ENCODE data around the gene CYTH2.

Gene CYTH2

DNA sequence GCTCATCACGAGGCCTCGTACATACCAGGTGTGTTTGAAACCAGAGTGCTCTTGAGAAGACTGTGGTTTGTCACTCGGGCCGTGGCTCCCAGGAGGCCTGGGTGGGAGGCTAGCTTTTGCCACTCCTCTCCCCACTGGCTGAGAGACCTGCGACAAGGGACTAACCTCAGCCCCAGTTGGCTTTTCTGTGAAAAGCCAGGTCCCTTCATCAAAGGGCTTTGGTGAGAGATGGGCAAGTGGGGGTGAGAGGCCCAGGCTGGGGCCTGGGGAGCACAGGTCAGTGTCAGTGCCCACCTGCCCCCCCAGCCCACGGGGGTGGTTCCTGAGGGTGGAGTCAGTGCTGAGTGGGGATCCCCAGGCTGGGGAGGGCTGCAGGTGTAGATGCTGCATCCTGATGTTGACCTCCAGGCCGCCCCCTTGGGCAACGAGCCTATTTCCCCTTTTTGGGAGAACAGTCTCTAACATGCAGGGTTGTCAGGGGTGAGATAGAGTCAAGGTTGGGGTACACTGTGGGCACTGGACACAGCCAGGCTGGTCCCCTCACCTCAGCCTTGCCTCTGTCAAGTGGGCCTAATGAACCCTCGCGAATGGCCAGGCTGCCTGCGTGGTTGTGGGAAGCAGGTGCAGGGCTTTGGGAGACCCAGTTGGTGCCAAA, 13.1 kb upstream of the CYTH2 start:
- no peak for TF ChIP-seq SIN3A (IDR thresholded peaks at IDR 0.05; ENCODE audit: borderline replicate concordance, insufficient read depth, low read length)
- TF ChIP-seq, protein P1, sequence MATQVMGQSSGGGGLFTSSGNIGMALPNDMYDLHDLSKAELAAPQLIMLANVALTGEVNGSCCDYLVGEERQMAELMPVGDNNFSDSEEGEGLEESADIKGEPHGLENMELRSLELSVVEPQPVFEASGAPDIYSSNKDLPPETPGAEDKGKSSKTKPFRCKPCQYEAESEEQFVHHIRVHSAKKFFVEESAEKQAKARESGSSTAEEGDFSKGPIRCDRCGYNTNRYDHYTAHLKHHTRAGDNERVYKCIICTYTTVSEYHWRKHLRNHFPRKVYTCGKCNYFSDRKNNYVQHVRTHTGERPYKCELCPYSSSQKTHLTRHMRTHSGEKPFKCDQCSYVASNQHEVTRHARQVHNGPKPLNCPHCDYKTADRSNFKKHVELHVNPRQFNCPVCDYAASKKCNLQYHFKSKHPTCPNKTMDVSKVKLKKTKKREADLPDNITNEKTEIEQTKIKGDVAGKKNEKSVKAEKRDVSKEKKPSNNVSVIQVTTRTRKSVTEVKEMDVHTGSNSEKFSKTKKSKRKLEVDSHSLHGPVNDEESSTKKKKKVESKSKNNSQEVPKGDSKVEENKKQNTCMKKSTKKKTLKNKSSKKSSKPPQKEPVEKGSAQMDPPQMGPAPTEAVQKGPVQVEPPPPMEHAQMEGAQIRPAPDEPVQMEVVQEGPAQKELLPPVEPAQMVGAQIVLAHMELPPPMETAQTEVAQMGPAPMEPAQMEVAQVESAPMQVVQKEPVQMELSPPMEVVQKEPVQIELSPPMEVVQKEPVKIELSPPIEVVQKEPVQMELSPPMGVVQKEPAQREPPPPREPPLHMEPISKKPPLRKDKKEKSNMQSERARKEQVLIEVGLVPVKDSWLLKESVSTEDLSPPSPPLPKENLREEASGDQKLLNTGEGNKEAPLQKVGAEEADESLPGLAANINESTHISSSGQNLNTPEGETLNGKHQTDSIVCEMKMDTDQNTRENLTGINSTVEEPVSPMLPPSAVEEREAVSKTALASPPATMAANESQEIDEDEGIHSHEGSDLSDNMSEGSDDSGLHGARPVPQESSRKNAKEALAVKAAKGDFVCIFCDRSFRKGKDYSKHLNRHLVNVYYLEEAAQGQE (IDR thresholded peaks at IDR 0.05; ENCODE audit: insufficient read depth in 1 of 2, low read depth in 2 of 2, low read length in 2 of 2): no peak
- TF ChIP-seq POLR2AphosphoS5 (IDR thresholded peaks at IDR 0.05; ENCODE audit: low read depth, low read length): 0 out of 2 replicates have a peak, but pooled peaks have one; percentile 25
- TF ChIP-seq FOXP2 (optimal IDR thresholded peaks at IDR 0.05; ENCODE audit: borderline replicate concordance, extremely low read depth, extremely low read length, insufficient read depth): no peak
- no peak for TF ChIP-seq TAF1 (IDR thresholded peaks at IDR 0.05; ENCODE audit: borderline replicate concordance, insufficient read depth, low read length)

DNA sequence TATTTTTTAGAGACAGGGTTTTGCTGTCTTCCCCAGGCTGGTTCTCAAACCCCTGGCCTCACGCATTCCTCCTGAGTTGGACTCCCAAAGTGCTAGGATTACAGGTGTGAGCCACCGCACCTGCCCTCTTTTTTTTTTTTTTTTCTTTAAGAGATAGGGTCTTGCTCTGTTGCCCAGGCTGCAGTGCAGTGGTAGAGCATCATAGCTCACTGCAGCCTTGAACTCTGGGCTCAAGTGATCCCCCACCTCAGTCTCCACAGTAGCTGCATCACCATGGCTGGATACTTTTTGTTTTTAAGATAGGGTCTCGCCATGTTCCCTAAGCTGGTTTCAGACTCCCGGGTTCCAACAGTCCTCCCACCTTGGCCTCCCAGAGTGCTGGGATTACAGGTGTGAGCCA, 12.3 kb upstream of the CYTH2 start:
- TF ChIP-seq SIN3A (IDR thresholded peaks at IDR 0.05; ENCODE audit: borderline replicate concordance, insufficient read depth, low read length) (no peak), FOXP2 (optimal IDR thresholded peaks at IDR 0.05; ENCODE audit: borderline replicate concordance, extremely low read depth, extremely low read length, insufficient read depth) (no peak), POLR2AphosphoS5 (IDR thresholded peaks at IDR 0.05; ENCODE audit: low read depth, low read length) (no peak), TAF1 (IDR thresholded peaks at IDR 0.05; ENCODE audit: borderline replicate concordance, insufficient read depth, low read length) (no peak)
- TF ChIP-seq, protein P1 (IDR thresholded peaks at IDR 0.05; ENCODE audit: insufficient read depth in 1 of 2, low read depth in 2 of 2, low read length in 2 of 2): no peak

DNA sequence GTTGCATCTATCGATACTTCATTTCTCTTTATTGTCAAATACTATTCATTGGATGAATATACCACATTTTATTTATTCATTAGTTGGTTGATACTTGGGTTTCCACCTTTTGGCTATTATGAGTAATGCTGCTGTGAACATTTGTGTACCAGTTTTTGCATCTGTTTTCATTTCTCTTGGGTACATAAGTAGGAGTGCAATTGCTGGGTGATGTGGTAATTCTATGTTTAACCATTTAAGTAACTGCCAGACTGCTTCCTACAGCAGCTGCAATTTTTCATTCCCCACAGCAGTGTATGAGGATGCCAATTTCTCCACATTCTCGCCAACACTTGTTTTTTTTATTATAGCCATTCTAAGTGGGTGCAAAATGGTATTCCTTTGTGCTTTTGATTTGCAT, 11.2 kb upstream of the CYTH2 start:
- no peak for TF ChIP-seq SIN3A (IDR thresholded peaks at IDR 0.05; ENCODE audit: borderline replicate concordance, insufficient read depth, low read length)

DNA sequence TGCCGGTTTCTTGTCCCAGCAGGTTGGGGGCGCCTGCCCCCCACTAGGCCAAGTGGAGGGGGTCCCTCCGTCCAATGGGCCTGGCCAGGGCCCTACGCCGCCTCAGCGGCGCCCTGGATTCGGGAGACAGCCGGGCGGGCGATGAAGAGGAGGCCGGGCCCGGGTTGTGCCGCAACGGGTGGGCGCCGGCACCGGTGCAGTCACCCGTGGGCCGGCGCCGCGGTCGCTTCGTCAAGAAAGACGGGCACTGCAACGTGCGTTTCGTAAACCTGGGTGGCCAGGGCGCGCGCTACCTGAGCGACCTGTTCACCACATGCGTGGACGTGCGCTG, 7.6 kb upstream of the CYTH2 start:
- TF ChIP-seq, protein P1 (IDR thresholded peaks at IDR 0.05; ENCODE audit: insufficient read depth in 1 of 2, low read depth in 2 of 2, low read length in 2 of 2): no peak
- TF ChIP-seq POLR2AphosphoS5 (IDR thresholded peaks at IDR 0.05; ENCODE audit: low read depth, low read length): no peak
- TF ChIP-seq FOXP2 (optimal IDR thresholded peaks at IDR 0.05; ENCODE audit: borderline replicate concordance, extremely low read depth, extremely low read length, insufficient read depth): no peak
- no peak for TF ChIP-seq TAF1 (IDR thresholded peaks at IDR 0.05; ENCODE audit: borderline replicate concordance, insufficient read depth, low read length)
- TF ChIP-seq SIN3A (IDR thresholded peaks at IDR 0.05; ENCODE audit: borderline replicate concordance, insufficient read depth, low read length): no peak

DNA sequence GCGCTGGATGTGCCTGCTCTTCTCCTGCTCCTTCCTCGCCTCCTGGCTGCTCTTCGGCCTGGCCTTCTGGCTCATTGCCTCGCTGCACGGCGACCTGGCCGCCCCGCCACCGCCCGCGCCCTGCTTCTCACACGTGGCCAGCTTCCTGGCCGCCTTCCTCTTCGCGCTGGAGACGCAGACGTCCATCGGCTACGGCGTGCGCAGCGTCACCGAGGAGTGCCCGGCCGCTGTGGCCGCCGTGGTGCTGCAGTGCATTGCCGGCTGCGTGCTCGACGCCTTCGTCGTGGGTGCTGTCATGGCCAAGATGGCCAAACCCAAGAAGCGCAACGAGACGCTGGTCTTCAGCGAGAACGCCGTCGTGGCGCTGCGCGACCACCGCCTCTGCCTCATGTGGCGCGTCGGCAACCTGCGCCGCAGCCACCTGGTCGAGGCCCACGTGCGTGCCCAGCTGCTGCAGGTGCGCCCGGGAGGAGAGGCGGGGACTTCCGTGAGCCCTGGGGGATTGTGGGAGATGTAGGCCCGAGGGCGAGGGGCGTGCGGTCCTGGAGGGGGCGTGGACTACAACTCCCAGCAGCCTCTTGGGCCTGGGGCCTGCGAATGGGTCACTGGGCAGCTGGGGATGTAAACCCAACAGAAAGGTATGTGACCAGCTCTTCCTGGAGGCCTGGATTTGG, 7.0 kb upstream of the CYTH2 start:
- TF ChIP-seq FOXP2 (optimal IDR thresholded peaks at IDR 0.05; ENCODE audit: borderline replicate concordance, extremely low read depth, extremely low read length, insufficient read depth) (peak; percentile 28), TAF1 (IDR thresholded peaks at IDR 0.05; ENCODE audit: borderline replicate concordance, insufficient read depth, low read length) (no peak), POLR2AphosphoS5 (IDR thresholded peaks at IDR 0.05; ENCODE audit: low read depth, low read length) (no peak; the same call in 1 of the 2 replicates)

DNA sequence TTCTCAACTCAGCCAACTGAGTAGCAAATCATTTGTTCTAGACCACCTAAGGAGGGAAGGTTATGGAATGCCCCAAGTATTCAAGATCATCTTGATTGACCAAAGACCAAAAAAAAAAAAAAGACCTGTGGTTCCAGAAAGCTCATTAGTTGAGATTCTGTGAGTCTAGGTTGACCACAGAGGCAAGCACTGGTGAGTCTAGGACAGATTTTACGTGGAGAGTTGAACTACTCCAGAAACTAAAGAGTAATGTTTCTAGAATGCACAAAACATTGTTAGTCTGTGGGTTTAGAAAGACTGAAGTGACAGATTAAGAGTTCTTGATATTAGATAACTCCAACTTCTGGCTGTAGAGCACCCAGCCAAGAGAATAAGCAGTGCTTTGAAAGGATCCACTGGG, 4.0 kb upstream of the CYTH2 start:
- TF ChIP-seq SIN3A (IDR thresholded peaks at IDR 0.05; ENCODE audit: borderline replicate concordance, insufficient read depth, low read length): no peak
- TF ChIP-seq POLR2AphosphoS5 (IDR thresholded peaks at IDR 0.05; ENCODE audit: low read depth, low read length): no peak
- TF ChIP-seq, protein P1 (IDR thresholded peaks at IDR 0.05; ENCODE audit: insufficient read depth in 1 of 2, low read depth in 2 of 2, low read length in 2 of 2): no peak
- no peak for TF ChIP-seq FOXP2 (optimal IDR thresholded peaks at IDR 0.05; ENCODE audit: borderline replicate concordance, extremely low read depth, extremely low read length, insufficient read depth)
- TF ChIP-seq TAF1 (IDR thresholded peaks at IDR 0.05; ENCODE audit: borderline replicate concordance, insufficient read depth, low read length): no peak
